WTC11 (cell line): Measurements from ENCODE around the gene FOXI1. TPM values are rescaled to one million over a fixed set of nuclear protein-coding genes. Genes with fewer than 3 reads are reported as not detected.

ENCODE experiments used
- ATAC-seq: fragments of 200-7000 bp; cut with Tn5 transposase; 2 replicates; pipeline ENCODE4 v1.10.0; 2021; ENCODE audit warnings: mild to moderate bottlenecking, moderate library complexity
- CTCF ChIA-PET: fragments of 300-600 bp; sonication (Branson Sonifier 250); formaldehyde crosslinking; loops from one replicate; lab custom pipeline; 2021; ENCODE audit warnings: antibody characterized with exemption; lab: Charles Lee
- POLR2A ChIA-PET: fragments of 350-600 bp; sonication (Branson Sonifier 250); formaldehyde crosslinking; loops from one replicate; lab custom pipeline; 2021; ENCODE audit warnings: antibody characterized with exemption; lab: Charles Lee
- DNase-seq: peaks from one replicate; pipeline ENCODE4 v3.0.0; 2021; ENCODE audit warnings: low spot score
- H3K27ac Mint-ChIP-seq: 2 replicates; pipeline ENCODE4 v1.8.0; 2021; ENCODE audit warnings: mixed read lengths
- H3K27me3 Mint-ChIP-seq: 2 replicates; pipeline ENCODE4 v1.8.0; 2021; ENCODE audit warnings: low read depth, mild to moderate bottlenecking, moderate library complexity, mixed read lengths
- H3K36me3 Mint-ChIP-seq: 2 replicates; pipeline ENCODE4 v1.8.0; 2021; ENCODE audit warnings: mixed read lengths
- H3K4me1 Mint-ChIP-seq: 2 replicates; pipeline ENCODE4 v1.8.0; 2022; ENCODE audit warnings: mixed read lengths
- H3K4me3 Mint-ChIP-seq: 2 replicates; pipeline ENCODE4 v1.8.0; 2021; ENCODE audit warnings: mild to moderate bottlenecking, moderate library complexity, mixed read lengths
- H3K9me3 Mint-ChIP-seq: 2 replicates; pipeline ENCODE4 v1.8.0; 2021; ENCODE audit warnings: mixed read lengths
- EMX1 ChIP-seq: fragments of 250-450 bp; sonication (Bioruptor Pico); IDR thresholded peaks from 2 replicates; pipeline ENCODE4 v1.8.0; 2021; ENCODE audit warnings: mild to moderate bottlenecking
- FOXP4 ChIP-seq: sonication (generic); formaldehyde crosslinking; IDR thresholded peaks from 2 replicates; pipeline ENCODE4 v1.8.0; 2022; ENCODE audit warnings: mild to moderate bottlenecking, missing genetic modification reagents
- GRHL2 ChIP-seq: fragments of 250-450 bp; sonication (Bioruptor Pico); IDR thresholded peaks from 2 replicates; pipeline ENCODE4 v1.8.0; 2022; ENCODE audit warnings: mild to moderate bottlenecking, moderate library complexity; ENCODE audit not compliant: insufficient replicate concordance, severe bottlenecking
- GTF2I ChIP-seq: fragments of 250-450 bp; sonication (Bioruptor Pico); conservative IDR thresholded peaks from 2 replicates; pipeline ENCODE4 v1.4.0; 2021; ENCODE audit warnings: mild to moderate bottlenecking
- MXD4 ChIP-seq: fragments of 250-450 bp; sonication (Bioruptor Pico); IDR thresholded peaks from 2 replicates; pipeline ENCODE4 v1.8.0; 2021; ENCODE audit warnings: mild to moderate bottlenecking, moderate library complexity, borderline replicate concordance
- MYBL2 ChIP-seq: sonication (generic); formaldehyde crosslinking; IDR thresholded peaks from 2 replicates; pipeline ENCODE4 v1.8.1; 2023; ENCODE audit warnings: mild to moderate bottlenecking, moderate library complexity, missing genetic modification reagents
- RORB ChIP-seq: fragments of 250-450 bp; sonication (Bioruptor Pico); IDR thresholded peaks from 2 replicates; pipeline ENCODE4 v1.9.0; 2021; ENCODE audit warnings: mild to moderate bottlenecking
- SMAD4 ChIP-seq: sonication (generic); formaldehyde crosslinking; IDR thresholded peaks from 2 replicates; pipeline ENCODE4 v1.8.0; 2022; ENCODE audit warnings: mild to moderate bottlenecking, missing genetic modification reagents
- SOX15 ChIP-seq: fragments of 250-450 bp; sonication (Bioruptor Pico); IDR thresholded peaks from 2 replicates; pipeline ENCODE4 v1.9.0; 2021; ENCODE audit warnings: mild to moderate bottlenecking
- TCF7 ChIP-seq: sonication (generic); formaldehyde crosslinking; IDR thresholded peaks from 2 replicates; pipeline ENCODE4 v1.8.0; 2022; ENCODE audit warnings: mild to moderate bottlenecking, low read depth, missing genetic modification reagents, moderate library complexity
- USF1 ChIP-seq: sonication (generic); formaldehyde crosslinking; IDR thresholded peaks from 2 replicates; pipeline ENCODE4 v1.8.0; 2022; ENCODE audit warnings: mild to moderate bottlenecking, missing genetic modification reagents
- USF2 ChIP-seq: sonication (generic); formaldehyde crosslinking; IDR thresholded peaks from 2 replicates; pipeline ENCODE4 v1.8.1; 2023; ENCODE audit warnings: mild to moderate bottlenecking, missing genetic modification reagents, moderate library complexity
- ZMAT4 ChIP-seq: fragments of 250-450 bp; sonication (Bioruptor Pico); IDR thresholded peaks from 2 replicates; pipeline ENCODE4 v1.9.0; 2021; ENCODE audit warnings: mild to moderate bottlenecking
- ZNF121 ChIP-seq: sonication (generic); formaldehyde crosslinking; IDR thresholded peaks from 2 replicates; pipeline ENCODE4 v1.8.0; 2023; ENCODE audit warnings: missing genetic modification reagents
- ZNF219 ChIP-seq: sonication (generic); formaldehyde crosslinking; IDR thresholded peaks from 2 replicates; pipeline ENCODE4 v1.8.0; 2023; ENCODE audit warnings: missing genetic modification reagents, mild to moderate bottlenecking, borderline replicate concordance
- ZNF281 ChIP-seq: sonication (generic); formaldehyde crosslinking; IDR thresholded peaks from 2 replicates; pipeline ENCODE4 v1.8.0; 2023; ENCODE audit warnings: mild to moderate bottlenecking, missing genetic modification reagents
- ZNF317 ChIP-seq: sonication (generic); formaldehyde crosslinking; IDR thresholded peaks from 2 replicates; pipeline ENCODE4 v1.8.1; 2023; ENCODE audit warnings: low read depth, mild to moderate bottlenecking, moderate library complexity, missing genetic modification reagents, borderline replicate concordance
- ZNF416 ChIP-seq: fragments of 250-450 bp; sonication (Bioruptor Pico); IDR thresholded peaks from 2 replicates; pipeline ENCODE4 v1.9.0; 2021; ENCODE audit warnings: mild to moderate bottlenecking, inconsistent platforms
- ZNF532 ChIP-seq: fragments of 250-450 bp; sonication (Bioruptor Pico); IDR thresholded peaks from 2 replicates; pipeline ENCODE4 v1.9.0; 2021; ENCODE audit warnings: mild to moderate bottlenecking, borderline replicate concordance
- total RNA-seq: library from RNA; stranded (reverse); gene quantifications from 3 replicates; pipeline ENCODE4 v1.2.3, GENCODE V29; 2021

The FOXI1 gene
- total RNA-seq, 1 experiment from 2014 or later, result not detected

- no peak for DNase-seq
- POLR2A ChIA-PET, result no interaction called here
- Mint-ChIP-seq H3K4me3 (no peak overlapping the region), H3K27ac (no peak overlapping the region), H3K36me3 (no peaks in the 10 kb centered on the region), H3K27me3 (no peaks in the 10 kb centered on the region), H3K4me1 (no peaks in the 10 kb centered on the region), H3K9me3 (peaks cover 11% of the 10 kb centered on the region; the same call in 1 of the 2 replicates)
- CTCF ChIA-PET, result no interaction called here
- no peak for ATAC-seq
- TF ChIP-seq SMAD4 (CRISPR knock-in tag) (no peak), ZNF121 (CRISPR knock-in tag) (no peak), ZNF281 (CRISPR knock-in tag) (no peak), MXD4 (CRISPR knock-in tag) (no peak), GTF2I (CRISPR knock-in tag) (no peak), RORB (CRISPR knock-in tag) (no peak), SOX15 (CRISPR knock-in tag) (no peak), MYBL2 (no peak), ZNF416 (no peak), GRHL2 (CRISPR knock-in tag) (no peak), EMX1 (CRISPR knock-in tag) (no peak), TCF7 (no peak), ZMAT4 (CRISPR knock-in tag) (no peak), ZNF532 (no peak), USF1 (CRISPR knock-in tag) (no peak), FOXP4 (CRISPR knock-in tag) (no peak), USF2 (CRISPR knock-in tag) (no peak), ZNF219 (CRISPR knock-in tag) (no peak), ZNF317 (no peak)
These were observed 37.4 kb downstream of the FOXI1 start for GRCh38 chr5:170143091-170143490.
